NCI-H187 (cell line): ENCODE measurements around the gene ZNF771.
"Not testable (repeated sequence)": the region's sequence is repeated elsewhere in the genome, so short reads cannot be mapped to it uniquely, and the experiment has no call there.

Experiments
- DNase-seq, 2 experiments: peaks; one replicate each; lab custom pipeline; 2025; lab: John Stamatoyannopoulos, UW

Gene ZNF771

GRCh38 chr16:30434852-30435251, 27.4 kb downstream of the ZNF771 start:
- DNase-seq, result no peak

GRCh38 chr16:30437511-30438046, 30.2 kb downstream of the ZNF771 start:
- peak in 1 of 2 experiments; percentile 6 for DNase-seq

- no peak for DNase-seq
These were observed 31.4 kb downstream of the ZNF771 start for GRCh38 chr16:30438835-30439234.

- no peak for DNase-seq
These were observed 32.4 kb downstream of the ZNF771 start for GRCh38 chr16:30439720-30440348.

- DNase-seq, result no peak
These were observed 36.2 kb downstream of the ZNF771 start for GRCh38 chr16:30443631-30444030.

GRCh38 chr16:30444231-30445148, 37.1 kb downstream of the ZNF771 start:
- DNase-seq, result no peak

- no peak for DNase-seq
These were observed 37.7 kb downstream of the ZNF771 start for GRCh38 chr16:30445149-30445407.

- peak; percentile 81 to 82 for DNase-seq
These were observed 38.2 kb downstream of the ZNF771 start, which contains the start of gene SEPHS2 for GRCh38 chr16:30445408-30446202. Gene SEPHS2 (minus strand): TSS chr16:30445874. CDS start chr16:30445727, 147 bp downstream.

GRCh38 chr16:30446203-30446595, 38.8 kb downstream of the ZNF771 start:
- DNase-seq, result no peak

- DNase-seq, result no peak
These were observed 40.3 kb downstream of the ZNF771 start for GRCh38 chr16:30447512-30448226.

- no peak for DNase-seq
These were observed 41.7 kb downstream of the ZNF771 start for GRCh38 chr16:30449116-30449435.

GRCh38 chr16:30452709-30453580, 45.5 kb downstream of the ZNF771 start:
- not testable (repeated sequence) for DNase-seq

- DNase-seq, result no peak
These were observed 48.9 kb downstream of the ZNF771 start for GRCh38 chr16:30456302-30456701.

GRCh38 chr16:30457256-30457655, 49.9 kb downstream of the ZNF771 start:
- DNase-seq, result no peak

GRCh38 chr16:30457743-30458560, 50.5 kb downstream of the ZNF771 start:
- DNase-seq, result no peak

- DNase-seq, result no peak
These were observed 51.4 kb downstream of the ZNF771 start for GRCh38 chr16:30458561-30459394.

GRCh38 chr16:30459456-30459855, 52.0 kb downstream of the ZNF771 start:
- DNase-seq, result no peak

GRCh38 chr16:30461426-30461825, 54.0 kb downstream of the ZNF771 start:
- not testable (repeated sequence) for DNase-seq

- no peak for DNase-seq
These were observed 56.7 kb downstream of the ZNF771 start for GRCh38 chr16:30464078-30464477.
